Measurements from ENCODE around the gene BAK1. TPM values are rescaled to one million over a fixed set of nuclear protein-coding genes. Genes with fewer than 3 reads are reported as not detected.
"Not testable (repeated sequence)": the region's sequence is repeated elsewhere in the genome, so short reads cannot be mapped to it uniquely, and the experiment has no call there.

BAK1 gene
- polyA plus RNA-seq, 1 donor: 19.4 TPM

GRCh38 chr6:33549896-33550295 is 30.2 kb downstream of the BAK1 start:
- DNase-seq: no peak

- no peak for DNase-seq
Observed at GRCh38 chr6:33549196-33549595, 30.9 kb downstream of the BAK1 start.

GRCh38 chr6:33547499-33547898 is 32.6 kb downstream of the BAK1 start:
- no peak for DNase-seq

GRCh38 chr6:33546766-33547165 is 33.3 kb downstream of the BAK1 start:
- DNase-seq: no peak

- not testable (repeated sequence) for DNase-seq
Observed at GRCh38 chr6:33545292-33545691, 34.8 kb downstream of the BAK1 start.

GRCh38 chr6:33543116-33543515 is 37.0 kb downstream of the BAK1 start:
- no peak for DNase-seq

- DNase-seq: no peak
Observed at GRCh38 chr6:33540768-33541167, 39.3 kb downstream of the BAK1 start.

- no peak for DNase-seq
Observed at GRCh38 chr6:33534702-33535101, 45.4 kb downstream of the BAK1 start.

- DNase-seq: not testable (repeated sequence)
Observed at GRCh38 chr6:33533163-33533869, 46.8 kb downstream of the BAK1 start.

- DNase-seq: not testable (repeated sequence)
Observed at GRCh38 chr6:33532431-33532830, 47.6 kb downstream of the BAK1 start.

- DNase-seq: not testable (repeated sequence)
Observed at GRCh38 chr6:33530617-33531016, 49.5 kb downstream of the BAK1 start.

Other genes with a start within 250 kb of the BAK1 start
- gene KIFC1, start 188.5 kb downstream of the BAK1 start, polyA plus RNA-seq (ENCODE audit: insufficient read length): 18.1 TPM
- 46.7 TPM for gene PHF1, start 169.3 kb downstream of the BAK1 start, polyA plus RNA-seq (ENCODE audit: insufficient read length)
- 153 TPM for gene CUTA, start 162.2 kb downstream of the BAK1 start, polyA plus RNA-seq (ENCODE audit: insufficient read length)
- 30.5 TPM for gene SYNGAP1, start 160.2 kb downstream of the BAK1 start, polyA plus RNA-seq (ENCODE audit: insufficient read length)
- gene ZBTB9, start 125.7 kb downstream of the BAK1 start, polyA plus RNA-seq (ENCODE audit: insufficient read length): 6.4 TPM
- gene ITPR3, start 41.0 kb upstream of the BAK1 start, polyA plus RNA-seq (ENCODE audit: insufficient read length): 8.9 TPM
- gene UQCC2, start 131.4 kb upstream of the BAK1 start, polyA plus RNA-seq (ENCODE audit: insufficient read length): 68.2 TPM
- gene IP6K3, start 166.6 kb upstream of the BAK1 start, polyA plus RNA-seq (ENCODE audit: insufficient read length): 38.8 TPM
- 39.8 TPM for gene LEMD2, start 208.9 kb upstream of the BAK1 start, polyA plus RNA-seq (ENCODE audit: insufficient read length)
- not detected for gene MLN, start 223.7 kb upstream of the BAK1 start, polyA plus RNA-seq (ENCODE audit: insufficient read length)

Measured in hindlimb muscle (tissue), 1 donor.